Measurements from ENCODE around the gene ACTN2. TPM values are rescaled to one million over a fixed set of nuclear protein-coding genes. Genes with fewer than 3 reads are reported as not detected.
A peak's percentile ranks its signal among the peaks of the same experiment; 100 is the strongest.
"Not testable (repeated sequence)": the region's sequence is repeated elsewhere in the genome, so short reads cannot be mapped to it uniquely, and the experiment has no call there.

Gene ACTN2
- total RNA-seq, 1 donor from 2014 or later = 660 TPM

GRCh38 chr1:236663934-236664333, 22.4 kb upstream of the ACTN2 start:
- Histone ChIP-seq H3K9me3 (ENCODE audit: control insufficient read depth in 3 of 3, low read length in 3 of 3) (no peaks in the 10 kb centered on the region), H3K4me3 (ENCODE audit: low read length in 3 of 3) (no peak overlapping the region), H3K27me3 (ENCODE audit: control insufficient read depth in 3 of 3, insufficient read depth in 3 of 3, low read length in 3 of 3) (no peaks in the 10 kb centered on the region), H3K36me3 (ENCODE audit: control insufficient read depth in 3 of 3, insufficient read depth in 3 of 3, low read length in 3 of 3) (no peaks in the 10 kb centered on the region), H3K9ac (ENCODE audit: low read depth in 1 of 3, low read length in 3 of 3) (no peak overlapping the region), H3K4me1 (ENCODE audit: control insufficient read depth in 3 of 3, insufficient read depth in 3 of 3, low read length in 3 of 3) (peaks cover 5 to 13% (median 10%) of the 10 kb centered on the region in 3 donors), H3K27ac (ENCODE audit: low read depth, low read length) (no peak overlapping the region)

GRCh38 chr1:236668909-236669308, 17.4 kb upstream of the ACTN2 start:
- H3K27ac ChIP-seq (ENCODE audit: low read depth, low read length); H3K4me3 ChIP-seq (ENCODE audit: low read length in 3 of 3); H3K9me3 ChIP-seq (ENCODE audit: control insufficient read depth in 3 of 3, low read length in 3 of 3); H3K9ac ChIP-seq (ENCODE audit: low read depth in 1 of 3, low read length in 3 of 3); H3K36me3 ChIP-seq (ENCODE audit: control insufficient read depth in 3 of 3, insufficient read depth in 3 of 3, low read length in 3 of 3); H3K27me3 ChIP-seq (ENCODE audit: control insufficient read depth in 3 of 3, insufficient read depth in 3 of 3, low read length in 3 of 3): not testable (repeated sequence)
- H3K4me1 ChIP-seq (ENCODE audit: control insufficient read depth in 3 of 3, insufficient read depth in 3 of 3, low read length in 3 of 3) = peaks cover 6 to 11% (median 7%) of the 10 kb centered on the region in 3 donors

GRCh38 chr1:236670060-236670459, 16.2 kb upstream of the ACTN2 start:
- H3K4me1 ChIP-seq (ENCODE audit: control insufficient read depth in 3 of 3, insufficient read depth in 3 of 3, low read length in 3 of 3) = peaks cover 7 to 15% (median 8%) of the 10 kb centered on the region in 3 donors
- H3K9ac ChIP-seq (ENCODE audit: low read depth in 1 of 3, low read length in 3 of 3) = no peak overlapping the region
- H3K4me3 ChIP-seq (ENCODE audit: low read length in 3 of 3) = no peak overlapping the region
- H3K27me3 ChIP-seq (ENCODE audit: control insufficient read depth in 3 of 3, insufficient read depth in 3 of 3, low read length in 3 of 3) = no peaks in the 10 kb centered on the region
- no peaks in the 10 kb centered on the region for H3K9me3 ChIP-seq (ENCODE audit: control insufficient read depth in 3 of 3, low read length in 3 of 3)
- H3K36me3 ChIP-seq (ENCODE audit: control insufficient read depth in 3 of 3, insufficient read depth in 3 of 3, low read length in 3 of 3) = no peaks in the 10 kb centered on the region
- no peak overlapping the region for H3K27ac ChIP-seq (ENCODE audit: low read depth, low read length)

- H3K4me1 ChIP-seq (ENCODE audit: control insufficient read depth in 3 of 3, insufficient read depth in 3 of 3, low read length in 3 of 3) = peaks cover 7 to 15% (median 8%) of the 10 kb centered on the region in 3 donors
- peak overlapping the region; percentile 37 for H3K27ac ChIP-seq (ENCODE audit: low read depth, low read length)
These were observed 12.9 kb upstream of the ACTN2 start for GRCh38 chr1:236673289-236673919.

GRCh38 chr1:236677641-236678235, 8.6 kb upstream of the ACTN2 start:
- no peaks in the 10 kb centered on the region for H3K27me3 ChIP-seq (ENCODE audit: control insufficient read depth in 3 of 3, insufficient read depth in 3 of 3, low read length in 3 of 3)
- no peaks in the 10 kb centered on the region for H3K9me3 ChIP-seq (ENCODE audit: control insufficient read depth in 3 of 3, low read length in 3 of 3)
- H3K4me3 ChIP-seq (ENCODE audit: low read length in 3 of 3) = no peak overlapping the region
- H3K4me1 ChIP-seq (ENCODE audit: control insufficient read depth in 3 of 3, insufficient read depth in 3 of 3, low read length in 3 of 3) = peaks cover 6 to 15% (median 7%) of the 10 kb centered on the region in 3 donors
- H3K27ac ChIP-seq (ENCODE audit: low read depth, low read length) = no peak overlapping the region
- no peaks in the 10 kb centered on the region for H3K36me3 ChIP-seq (ENCODE audit: control insufficient read depth in 3 of 3, insufficient read depth in 3 of 3, low read length in 3 of 3)
- H3K9ac ChIP-seq (ENCODE audit: low read depth in 1 of 3, low read length in 3 of 3) = no peak overlapping the region

More at GRCh38 chr1:236673289-236673919, 12.9 kb upstream of the ACTN2 start:
- H3K36me3 ChIP-seq (ENCODE audit: control insufficient read depth in 3 of 3, insufficient read depth in 3 of 3, low read length in 3 of 3) = no peaks in the 10 kb centered on the region
- no peaks in the 10 kb centered on the region for H3K9me3 ChIP-seq (ENCODE audit: control insufficient read depth in 3 of 3, low read length in 3 of 3)
- H3K27me3 ChIP-seq (ENCODE audit: control insufficient read depth in 3 of 3, insufficient read depth in 3 of 3, low read length in 3 of 3) = no peaks in the 10 kb centered on the region
- H3K9ac ChIP-seq (ENCODE audit: low read depth in 1 of 3, low read length in 3 of 3) = peak overlapping the region in 1 of 3 donors; percentile 58
- H3K4me3 ChIP-seq (ENCODE audit: low read length in 3 of 3) = peak overlapping the region in 2 of 3 donors; percentile 4 to 41

GRCh38 chr1:236681219-236681618, 5.1 kb upstream of the ACTN2 start:
- Histone ChIP-seq H3K4me3 (ENCODE audit: low read length in 3 of 3) (no peak overlapping the region), H3K27ac (ENCODE audit: low read depth, low read length) (no peak overlapping the region), H3K36me3 (ENCODE audit: control insufficient read depth in 3 of 3, insufficient read depth in 3 of 3, low read length in 3 of 3) (no peaks in the 10 kb centered on the region), H3K4me1 (ENCODE audit: control insufficient read depth in 3 of 3, insufficient read depth in 3 of 3, low read length in 3 of 3) (peaks cover 2 to 10% (median 5%) of the 10 kb centered on the region in 3 donors), H3K27me3 (ENCODE audit: control insufficient read depth in 3 of 3, insufficient read depth in 3 of 3, low read length in 3 of 3) (no peaks in the 10 kb centered on the region), H3K9me3 (ENCODE audit: control insufficient read depth in 3 of 3, low read length in 3 of 3) (no peaks in the 10 kb centered on the region), H3K9ac (ENCODE audit: low read depth in 1 of 3, low read length in 3 of 3) (no peak overlapping the region)

GRCh38 chr1:236685205-236685916, 938 bp upstream of the ACTN2 start:
- Histone ChIP-seq H3K27me3 (ENCODE audit: control insufficient read depth in 3 of 3, insufficient read depth in 3 of 3, low read length in 3 of 3) (peaks cover 0 to 5% (median 2%) of the 10 kb centered on the region in 3 donors), H3K27ac (ENCODE audit: low read depth, low read length) (peak overlapping the region; percentile 78)

GRCh38 chr1:236686815-236687160, 489 bp downstream of the ACTN2 start:
- Histone ChIP-seq H3K4me3 (ENCODE audit: low read length in 3 of 3) (peak overlapping the region; percentile 87 to 89 (median 89)), H3K4me1 (ENCODE audit: control insufficient read depth in 3 of 3, insufficient read depth in 3 of 3, low read length in 3 of 3) (peaks cover 9 to 15% (median 12%) of the 10 kb centered on the region in 3 donors), H3K9me3 (ENCODE audit: control insufficient read depth in 3 of 3, low read length in 3 of 3) (no peaks in the 10 kb centered on the region), H3K36me3 (ENCODE audit: control insufficient read depth in 3 of 3, insufficient read depth in 3 of 3, low read length in 3 of 3) (peaks cover 0 to 4% (median 0%) of the 10 kb centered on the region in 3 donors), H3K27ac (ENCODE audit: low read depth, low read length) (peak overlapping the region; percentile 99), H3K9ac (ENCODE audit: low read depth in 1 of 3, low read length in 3 of 3) (peak overlapping the region; percentile 94 to 99 (median 98)), H3K27me3 (ENCODE audit: control insufficient read depth in 3 of 3, insufficient read depth in 3 of 3, low read length in 3 of 3) (peaks cover 0 to 5% (median 2%) of the 10 kb centered on the region in 3 donors)

More at GRCh38 chr1:236685205-236685916, 938 bp upstream of the ACTN2 start:
- Histone ChIP-seq H3K9me3 (ENCODE audit: control insufficient read depth in 3 of 3, low read length in 3 of 3) (no peaks in the 10 kb centered on the region), H3K4me3 (ENCODE audit: low read length in 3 of 3) (peak overlapping the region in 2 of 3 donors; percentile 30 to 61), H3K4me1 (ENCODE audit: control insufficient read depth in 3 of 3, insufficient read depth in 3 of 3, low read length in 3 of 3) (peaks cover 2 to 11% (median 10%) of the 10 kb centered on the region in 3 donors), H3K36me3 (ENCODE audit: control insufficient read depth in 3 of 3, insufficient read depth in 3 of 3, low read length in 3 of 3) (peaks cover 0 to 4% (median 0%) of the 10 kb centered on the region in 3 donors), H3K9ac (ENCODE audit: low read depth in 1 of 3, low read length in 3 of 3) (peak overlapping the region in 2 of 3 donors; percentile 68 to 84)

GRCh38 chr1:236687273-236687672, 974 bp downstream of the ACTN2 start:
- Histone ChIP-seq H3K9me3 (ENCODE audit: control insufficient read depth in 3 of 3, low read length in 3 of 3) (no peaks in the 10 kb centered on the region), H3K36me3 (ENCODE audit: control insufficient read depth in 3 of 3, insufficient read depth in 3 of 3, low read length in 3 of 3) (peaks cover 0 to 4% (median 0%) of the 10 kb centered on the region in 3 donors), H3K9ac (ENCODE audit: low read depth in 1 of 3, low read length in 3 of 3) (peak overlapping the region; percentile 94 to 99 (median 98)), H3K4me1 (ENCODE audit: control insufficient read depth in 3 of 3, insufficient read depth in 3 of 3, low read length in 3 of 3) (peaks cover 13 to 20% (median 17%) of the 10 kb centered on the region in 3 donors), H3K27me3 (ENCODE audit: control insufficient read depth in 3 of 3, insufficient read depth in 3 of 3, low read length in 3 of 3) (peaks cover 0 to 5% (median 2%) of the 10 kb centered on the region in 3 donors), H3K27ac (ENCODE audit: low read depth, low read length) (peak overlapping the region; percentile 99), H3K4me3 (ENCODE audit: low read length in 3 of 3) (peak overlapping the region; percentile 87 to 89 (median 89))

Data from skeletal muscle tissue (tissue), 4 donors.